OCI-LY1 (cell line): Measurements from ENCODE around the gene FAM124A.

Source experiments
- H2AFZ ChIP-seq: fragments of 200-600 bp; sonication (generic), shearing (Covaris generic); 2 replicates; pipeline ENCODE4 v1.6.0; 2014; ENCODE audit warnings: antibody characterized with exemption, mild to moderate bottlenecking, low read length
- H3F3A ChIP-seq: fragments of 200-600 bp; sonication (generic), shearing (Covaris generic); 2 replicates; pipeline ENCODE4 v1.6.0; 2014; ENCODE audit warnings: mild to moderate bottlenecking, antibody characterized with exemption, low read length, moderate library complexity; ENCODE audit not compliant: insufficient read depth
- H3K27ac ChIP-seq: fragments of 200-600 bp; sonication (generic); 2 replicates; pipeline ENCODE4 v1.5.1; 2014; ENCODE audit warnings: low read length, mixed run types, mild to moderate bottlenecking, low read depth; ENCODE audit not compliant: poor library complexity, severe bottlenecking
- H3K27me3 ChIP-seq: fragments of 200-600 bp; sonication (generic); 2 replicates; pipeline ENCODE4 v1.6.0; 2014; ENCODE audit warnings: antibody characterized with exemption, mild to moderate bottlenecking, low read length, moderate library complexity; ENCODE audit not compliant: insufficient read depth
- H3K36me3 ChIP-seq: fragments of 200-600 bp; sonication (generic); 2 replicates; pipeline ENCODE4 v1.6.1; 2014; ENCODE audit warnings: mild to moderate bottlenecking, antibody characterized with exemption, low read length, moderate library complexity, mixed read lengths; ENCODE audit not compliant: insufficient read depth
- H3K4me1 ChIP-seq: fragments of 200-600 bp; sonication (generic); 2 replicates; pipeline ENCODE4 v1.5.1; 2014; ENCODE audit warnings: mild to moderate bottlenecking, low read length, moderate library complexity; ENCODE audit not compliant: insufficient read depth, severe bottlenecking
- H3K4me2 ChIP-seq: fragments of 200-600 bp; sonication (generic), shearing (Covaris generic); 2 replicates; pipeline ENCODE4 v1.6.1; 2014; ENCODE audit warnings: low read length
- H3K4me3 ChIP-seq: fragments of 200-600 bp; sonication (generic); 2 replicates; pipeline ENCODE4 v1.5.1; 2014; ENCODE audit warnings: low read length, low read depth, mild to moderate bottlenecking, mixed read lengths; ENCODE audit not compliant: poor library complexity, severe bottlenecking
- H3K79me2 ChIP-seq: fragments of 200-600 bp; shearing (Covaris generic); 2 replicates; pipeline ENCODE4 v1.6.1; 2016; ENCODE audit warnings: mixed run types, low read length, mixed read lengths; ENCODE audit not compliant: insufficient read depth
- H3K9ac ChIP-seq: fragments of 200-600 bp; sonication (generic), shearing (Covaris generic); 2 replicates; pipeline ENCODE4 v1.6.1; 2014; ENCODE audit warnings: mild to moderate bottlenecking, low read length, mixed read lengths
- H3K9me2 ChIP-seq: fragments of 200-600 bp; sonication (generic), shearing (Covaris generic); 2 replicates; pipeline ENCODE4 v1.6.1; 2014; ENCODE audit warnings: low read depth, mild to moderate bottlenecking, low read length, mixed read lengths
- H3K9me3 ChIP-seq: fragments of 200-600 bp; shearing (Covaris generic); 2 replicates; pipeline ENCODE4 v1.6.1; 2014; ENCODE audit warnings: low read length, mixed read lengths
- H4K20me1 ChIP-seq: fragments of 200-600 bp; sonication (generic), shearing (Covaris generic); 2 replicates; pipeline ENCODE4 v1.6.0; 2016; ENCODE audit warnings: mild to moderate bottlenecking, low read length; ENCODE audit not compliant: insufficient read depth
- CTCF ChIP-seq: fragments of 200-600 bp; sonication (generic), shearing (Covaris generic); IDR thresholded peaks from 2 replicates; pipeline ENCODE4 v1.5.1; 2017; ENCODE audit warnings: mild to moderate bottlenecking, antibody characterized with exemption, low read length, moderate library complexity, mixed read lengths
- EZH2 ChIP-seq: fragments of 200-600 bp; sonication (generic), shearing (Covaris generic); IDR thresholded peaks from 2 replicates; pipeline ENCODE4 v1.8.0; 2017; ENCODE audit warnings: borderline replicate concordance, mixed run types, mild to moderate bottlenecking, antibody characterized with exemption, low read length, moderate library complexity, mixed read lengths

Gene FAM124A

GRCh38 chr13:51323824-51324511 is 101.8 kb downstream of the FAM124A start:
- H3K9me3 ChIP-seq, result no peaks in the 10 kb centered on the region
- H4K20me1 ChIP-seq, result no peaks in the 10 kb centered on the region
- H3K27ac ChIP-seq, result no peak overlapping the region
- no peak overlapping the region for H3K9ac ChIP-seq
- no peak overlapping the region for H3K4me2 ChIP-seq
- H3K79me2 ChIP-seq, result no peaks in the 10 kb centered on the region
- H3F3A ChIP-seq, result no peaks in the 10 kb centered on the region
- no peaks in the 10 kb centered on the region for H3K9me2 ChIP-seq
- TF ChIP-seq EZH2 (no peak), CTCF (no peak)
- no peak overlapping the region for H2AFZ ChIP-seq
- H3K4me3 ChIP-seq, result no peak overlapping the region
- H3K36me3 ChIP-seq, result no peaks in the 10 kb centered on the region
- no peaks in the 10 kb centered on the region for H3K27me3 ChIP-seq
- H3K4me1 ChIP-seq, result peaks cover 7% of the 10 kb centered on the region

GRCh38 chr13:51324714-51325420 is 102.7 kb downstream of the FAM124A start:
- Histone ChIP-seq H3K27me3 (no peaks in the 10 kb centered on the region), H2AFZ (no peak overlapping the region), H3K9me2 (no peaks in the 10 kb centered on the region), H3K4me1 (peaks cover 7% of the 10 kb centered on the region), H3K4me2 (no peak overlapping the region; the same call in 1 of the 2 replicates), H3K9ac (no peak overlapping the region), H3K79me2 (no peaks in the 10 kb centered on the region), H4K20me1 (no peaks in the 10 kb centered on the region), H3K27ac (no peak overlapping the region), H3K4me3 (no peak overlapping the region), H3K36me3 (no peaks in the 10 kb centered on the region), H3F3A (no peaks in the 10 kb centered on the region), H3K9me3 (no peaks in the 10 kb centered on the region)
- TF ChIP-seq CTCF, result no peak
- no peak for TF ChIP-seq EZH2

- Histone ChIP-seq H3K4me3 (no peak overlapping the region), H3K9me3 (no peaks in the 10 kb centered on the region), H4K20me1 (no peaks in the 10 kb centered on the region), H3K79me2 (no peaks in the 10 kb centered on the region), H3K27me3 (no peaks in the 10 kb centered on the region), H3K27ac (no peak overlapping the region), H3K4me1 (peaks cover 7% of the 10 kb centered on the region), H3F3A (no peaks in the 10 kb centered on the region), H2AFZ (no peak overlapping the region), H3K4me2 (no peak overlapping the region), H3K9me2 (no peaks in the 10 kb centered on the region), H3K9ac (no peak overlapping the region), H3K36me3 (no peaks in the 10 kb centered on the region)
- TF ChIP-seq CTCF (no peak), EZH2 (no peak)
Observed at GRCh38 chr13:51325837-51326236, 103.6 kb downstream of the FAM124A start.
